D721Med (cell line): ENCODE measurements around the gene NABP2.

Experiments
- DNase-seq: peaks from one replicate; pipeline ENCODE4 v3.0.0; 2011; ENCODE audit warnings: low spot score; ENCODE audit not compliant: insufficient read length
- FAIRE-seq: peaks from 2 replicates; lab custom pipeline; 2011; peaks lifted over from hg19 to GRCh38; lab: Jason Lieb, UNC
- TF ChIP-seq, protein P1 (sequence below): IDR thresholded peaks from 2 replicates; pipeline ENCODE4 v1.5.1; 2012; ENCODE audit warnings: mild to moderate bottlenecking, control low read depth; ENCODE audit not compliant: insufficient read depth; ENCODE audit errors: missing control alignments

Gene NABP2

DNA sequence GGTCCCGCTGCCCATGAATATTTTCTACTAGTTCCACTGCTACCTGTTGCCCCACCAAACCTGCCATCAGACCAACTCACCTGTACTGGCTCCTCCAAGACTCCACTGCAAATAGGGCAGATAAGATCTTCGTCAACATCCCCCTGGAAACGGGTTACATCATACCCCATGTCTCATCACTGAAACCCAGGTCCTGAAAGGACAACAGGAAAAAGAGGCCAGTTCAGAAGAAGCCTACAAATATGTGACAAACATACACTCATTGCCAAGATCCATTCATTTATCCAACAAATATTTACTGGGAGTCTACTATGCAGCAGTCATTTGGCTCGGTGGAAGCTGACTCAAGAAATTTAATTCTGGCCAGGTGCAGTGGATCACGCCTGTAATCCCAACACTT lies 10.3 kb upstream of the NABP2 start:
- TF ChIP-seq, protein P1, sequence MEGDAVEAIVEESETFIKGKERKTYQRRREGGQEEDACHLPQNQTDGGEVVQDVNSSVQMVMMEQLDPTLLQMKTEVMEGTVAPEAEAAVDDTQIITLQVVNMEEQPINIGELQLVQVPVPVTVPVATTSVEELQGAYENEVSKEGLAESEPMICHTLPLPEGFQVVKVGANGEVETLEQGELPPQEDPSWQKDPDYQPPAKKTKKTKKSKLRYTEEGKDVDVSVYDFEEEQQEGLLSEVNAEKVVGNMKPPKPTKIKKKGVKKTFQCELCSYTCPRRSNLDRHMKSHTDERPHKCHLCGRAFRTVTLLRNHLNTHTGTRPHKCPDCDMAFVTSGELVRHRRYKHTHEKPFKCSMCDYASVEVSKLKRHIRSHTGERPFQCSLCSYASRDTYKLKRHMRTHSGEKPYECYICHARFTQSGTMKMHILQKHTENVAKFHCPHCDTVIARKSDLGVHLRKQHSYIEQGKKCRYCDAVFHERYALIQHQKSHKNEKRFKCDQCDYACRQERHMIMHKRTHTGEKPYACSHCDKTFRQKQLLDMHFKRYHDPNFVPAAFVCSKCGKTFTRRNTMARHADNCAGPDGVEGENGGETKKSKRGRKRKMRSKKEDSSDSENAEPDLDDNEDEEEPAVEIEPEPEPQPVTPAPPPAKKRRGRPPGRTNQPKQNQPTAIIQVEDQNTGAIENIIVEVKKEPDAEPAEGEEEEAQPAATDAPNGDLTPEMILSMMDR, result no peak
- DNase-seq, result no peak
- no peak for FAIRE-seq

DNA sequence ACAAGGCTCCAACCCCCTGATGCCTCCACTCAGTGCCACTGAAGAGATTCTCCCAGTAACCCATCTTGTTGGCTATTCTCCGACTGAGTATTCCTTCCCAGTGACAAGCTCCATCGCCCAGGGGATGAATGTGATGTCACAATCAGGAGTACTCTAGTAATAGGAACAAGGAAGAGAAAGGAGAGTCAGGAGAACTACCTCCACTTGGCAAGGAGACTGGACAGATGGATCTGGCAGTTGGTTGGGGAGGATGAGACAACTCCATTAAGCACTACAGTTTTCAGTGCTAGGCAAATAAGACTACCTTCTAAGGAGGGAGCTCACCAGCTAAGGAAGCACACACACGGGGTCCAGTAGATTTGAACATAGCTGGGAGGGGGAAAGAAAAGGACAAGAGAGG lies 7.7 kb upstream of the NABP2 start:
- TF ChIP-seq, protein P1, result no peak
- FAIRE-seq (no peak), DNase-seq (no peak)

DNA sequence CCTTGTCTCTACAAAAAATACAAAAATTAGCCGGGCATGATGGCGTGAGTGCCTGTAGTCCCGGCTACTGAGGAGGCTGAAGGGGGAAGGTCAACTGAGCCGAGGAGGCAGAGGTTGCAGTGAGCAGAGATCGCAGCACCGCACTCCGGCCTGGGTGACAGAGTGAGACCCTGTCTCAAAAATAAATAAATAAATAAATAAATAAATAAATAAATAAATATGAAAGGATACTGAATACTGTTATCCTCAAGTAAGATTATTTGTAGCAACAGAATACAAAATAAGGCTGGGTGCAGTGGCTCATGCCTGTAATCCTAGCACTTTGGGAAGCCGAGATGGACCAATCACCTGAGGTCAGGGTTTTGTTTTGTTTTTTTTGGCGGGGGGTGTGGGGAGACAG lies 4.3 kb upstream of the NABP2 start:
- DNase-seq (no peak), FAIRE-seq (no peak)
- TF ChIP-seq, protein P1, result no peak

DNA sequence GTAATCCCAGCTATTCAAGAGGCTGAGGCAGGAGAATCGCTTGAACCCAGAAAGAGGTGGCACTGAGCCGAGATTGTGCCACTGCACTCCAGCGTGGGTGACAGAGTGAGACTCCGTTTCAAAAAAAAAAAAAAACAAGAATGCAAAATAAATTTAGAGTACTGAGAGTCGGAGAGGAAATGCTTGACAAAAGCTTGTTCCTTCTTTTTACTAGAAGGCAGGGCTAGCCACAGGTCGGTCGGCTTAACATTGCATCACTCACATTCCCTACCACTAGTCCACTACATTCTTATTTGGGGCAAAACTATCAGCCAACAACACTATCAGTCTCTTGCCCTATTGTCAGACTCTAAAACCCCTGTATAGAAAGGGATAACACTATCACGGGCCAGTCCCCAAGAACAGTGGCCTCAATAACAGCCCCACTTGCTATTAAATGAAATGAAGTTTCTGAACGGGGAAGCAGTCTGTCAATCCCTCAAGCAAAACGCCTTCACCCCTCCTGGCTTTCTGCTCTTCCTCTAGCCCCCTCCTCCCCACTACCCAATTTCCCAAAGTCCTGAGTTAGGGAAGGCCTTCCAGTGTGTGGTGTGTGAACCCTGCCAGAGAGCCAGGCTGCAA lies 3.4 kb upstream of the NABP2 start:
- DNase-seq, result peak; percentile 14
- no peak for FAIRE-seq
- TF ChIP-seq, protein P1, result no peak

DNA sequence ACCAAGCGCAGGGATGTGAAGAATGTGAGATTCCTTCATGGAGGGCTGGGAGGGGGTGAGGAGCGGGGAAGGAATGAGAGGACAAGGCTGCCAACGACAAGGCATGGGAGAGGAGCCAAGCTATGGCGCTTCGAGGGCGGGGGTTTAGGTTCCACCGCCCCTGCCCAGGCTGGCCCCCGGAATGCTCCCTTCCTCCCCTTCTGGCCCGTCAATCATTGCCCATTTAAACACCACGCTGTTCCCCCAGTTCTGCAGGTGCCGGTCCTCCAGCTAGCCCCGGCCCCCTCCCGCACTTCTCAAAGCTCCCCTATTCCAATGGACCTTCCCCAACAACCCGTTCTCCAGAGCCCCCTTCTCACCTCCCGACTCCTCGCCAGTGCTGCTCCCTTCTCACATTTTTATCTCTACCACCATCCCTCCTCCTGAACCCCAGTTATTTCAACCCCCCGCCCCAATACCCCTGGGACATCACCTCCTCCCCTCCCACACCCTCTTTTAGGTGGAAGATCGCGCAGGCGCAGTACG lies 2.8 kb upstream of the NABP2 start:
- no peak for FAIRE-seq
- peak; percentile 35 for DNase-seq

DNA sequence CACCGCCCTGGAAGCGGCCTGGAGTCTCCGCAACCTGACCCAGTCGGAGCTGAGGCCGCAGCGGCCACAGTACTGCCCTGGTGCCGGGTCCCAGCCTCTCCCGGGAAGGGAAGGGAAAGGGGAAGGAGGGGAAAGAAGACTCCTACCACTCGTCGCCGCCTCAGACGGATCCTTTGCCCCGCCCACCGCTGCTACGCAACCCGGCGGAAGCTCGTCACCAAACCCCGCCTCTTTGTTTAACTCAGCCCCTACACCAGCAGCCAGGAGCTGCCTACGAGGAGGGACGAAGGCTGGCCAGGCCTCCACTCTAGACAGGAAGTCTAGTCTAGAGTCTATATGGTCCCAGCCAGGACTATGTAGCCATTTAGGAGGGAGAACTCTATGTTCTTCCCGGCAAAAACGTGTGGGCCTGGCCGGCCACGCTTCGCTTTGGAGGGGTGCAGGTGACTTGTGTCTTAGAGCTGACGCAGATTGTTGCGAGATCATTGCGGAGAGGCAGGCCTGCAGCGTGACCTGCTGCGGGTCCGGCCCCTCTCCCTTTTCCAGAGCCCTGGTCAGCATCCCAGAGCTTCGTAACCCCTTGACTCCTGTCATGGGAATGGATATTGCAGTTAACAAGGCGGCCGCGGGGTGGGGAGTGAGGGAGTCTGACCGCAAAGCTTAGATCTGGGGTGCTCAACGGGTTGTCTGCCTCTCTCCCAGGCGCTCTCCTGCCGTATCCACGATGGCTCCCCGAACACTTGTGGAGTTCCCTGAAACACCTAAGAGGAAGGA lies 2.2 kb upstream of the NABP2 start, which contains the start of gene RNF41:
TSS of gene RNF41 (minus strand) at position 166 of the 774 bp plus-strand sequence. CDS start 7,875 bp downstream, outside the sequence.
- TF ChIP-seq, protein P1, result no peak
- FAIRE-seq (no peak), DNase-seq (peak; percentile 93)

More for the DNA sequence above, 2.8 kb upstream of the NABP2 start:
- TF ChIP-seq, protein P1, result no peak
